IMR-90 (cell line): Measurements from ENCODE around the gene CGNL1.

ENCODE experiments used
- BHLHE40 ChIP-seq: fragments of 150-350 bp; IDR thresholded peaks from 2 replicates; pipeline ENCODE4 v1.6.1; 2016; ENCODE audit warnings: mild to moderate bottlenecking, low read depth, low read length
- CEBPB ChIP-seq: IDR thresholded peaks from 2 replicates; pipeline ENCODE4 v1.6.1; 2012; ENCODE audit warnings: low read depth, low read length, improper control_type of control experiment
- CHD1 ChIP-seq: IDR thresholded peaks from 2 replicates; pipeline ENCODE4 v1.6.1; 2012; ENCODE audit warnings: low read depth, low read length, improper control_type of control experiment
- FOS ChIP-seq: fragments of 150-350 bp; IDR thresholded peaks from 2 replicates; pipeline ENCODE4 v1.6.1; 2016; ENCODE audit warnings: low read depth, low read length
- MAZ ChIP-seq: IDR thresholded peaks from 2 replicates; pipeline ENCODE4 v1.6.1; 2012; ENCODE audit warnings: low read depth, mild to moderate bottlenecking, low read length, improper control_type of control experiment, moderate library complexity, borderline replicate concordance
- MXI1 ChIP-seq: IDR thresholded peaks from 2 replicates; pipeline ENCODE4 v1.6.1; 2012; ENCODE audit warnings: low read depth, mild to moderate bottlenecking, low read length, moderate library complexity, borderline replicate concordance
- POLR2A ChIP-seq: IDR thresholded peaks from 2 replicates; pipeline ENCODE4 v1.6.1; 2012; ENCODE audit warnings: mild to moderate bottlenecking, low read depth, low read length
- RAD21 ChIP-seq: IDR thresholded peaks from 2 replicates; pipeline ENCODE4 v1.6.1; 2012; ENCODE audit warnings: low read length, improper control_type of control experiment
- RCOR1 ChIP-seq: IDR thresholded peaks from 2 replicates; pipeline ENCODE4 v1.6.1; 2012; ENCODE audit warnings: mild to moderate bottlenecking, low read length, improper control_type of control experiment; ENCODE audit not compliant: insufficient replicate concordance
- RFX5 ChIP-seq: IDR thresholded peaks from 2 replicates; pipeline ENCODE4 v1.8.0; 2012; ENCODE audit warnings: low read depth, mild to moderate bottlenecking, low read length, moderate library complexity
- SMC3 ChIP-seq: fragments of 150-350 bp; IDR thresholded peaks from 2 replicates; pipeline ENCODE4 v1.6.1; 2016; ENCODE audit warnings: low read depth, mild to moderate bottlenecking, antibody characterized with exemption, low read length, moderate library complexity
- USF2 ChIP-seq: fragments of 150-350 bp; IDR thresholded peaks from 2 replicates; pipeline ENCODE4 v1.6.1; 2017; ENCODE audit warnings: mild to moderate bottlenecking, antibody characterized with exemption, low read length, low read depth
- TF ChIP-seq, protein P1 (sequence below): conservative IDR thresholded peaks from 2 replicates; pipeline ENCODE4 v1.5.1; 2012; ENCODE audit warnings: mild to moderate bottlenecking, low read depth, low read length, improper control_type of control experiment

GRCh38 chr15:57568299-57568698, 192.0 kb downstream of the CGNL1 start:
- TF ChIP-seq, protein P1, sequence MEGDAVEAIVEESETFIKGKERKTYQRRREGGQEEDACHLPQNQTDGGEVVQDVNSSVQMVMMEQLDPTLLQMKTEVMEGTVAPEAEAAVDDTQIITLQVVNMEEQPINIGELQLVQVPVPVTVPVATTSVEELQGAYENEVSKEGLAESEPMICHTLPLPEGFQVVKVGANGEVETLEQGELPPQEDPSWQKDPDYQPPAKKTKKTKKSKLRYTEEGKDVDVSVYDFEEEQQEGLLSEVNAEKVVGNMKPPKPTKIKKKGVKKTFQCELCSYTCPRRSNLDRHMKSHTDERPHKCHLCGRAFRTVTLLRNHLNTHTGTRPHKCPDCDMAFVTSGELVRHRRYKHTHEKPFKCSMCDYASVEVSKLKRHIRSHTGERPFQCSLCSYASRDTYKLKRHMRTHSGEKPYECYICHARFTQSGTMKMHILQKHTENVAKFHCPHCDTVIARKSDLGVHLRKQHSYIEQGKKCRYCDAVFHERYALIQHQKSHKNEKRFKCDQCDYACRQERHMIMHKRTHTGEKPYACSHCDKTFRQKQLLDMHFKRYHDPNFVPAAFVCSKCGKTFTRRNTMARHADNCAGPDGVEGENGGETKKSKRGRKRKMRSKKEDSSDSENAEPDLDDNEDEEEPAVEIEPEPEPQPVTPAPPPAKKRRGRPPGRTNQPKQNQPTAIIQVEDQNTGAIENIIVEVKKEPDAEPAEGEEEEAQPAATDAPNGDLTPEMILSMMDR: no peak
- TF ChIP-seq POLR2A (no peak), MAZ (no peak), CEBPB (no peak), CHD1 (no peak), BHLHE40 (no peak), MXI1 (no peak), SMC3 (no peak), USF2 (no peak), RCOR1 (no peak), RAD21 (no peak), RFX5 (no peak), FOS (no peak)
